GM21515 (cell line): ENCODE data around the gene FRMD8.

ENCODE experiments used
- ATAC-seq: cut with Tn5 transposase; IDR thresholded peaks from one replicate; pipeline ENCODE4 v1.9.1; 2021; ENCODE audit not compliant: unreplicated experiment

Gene FRMD8

DNA sequence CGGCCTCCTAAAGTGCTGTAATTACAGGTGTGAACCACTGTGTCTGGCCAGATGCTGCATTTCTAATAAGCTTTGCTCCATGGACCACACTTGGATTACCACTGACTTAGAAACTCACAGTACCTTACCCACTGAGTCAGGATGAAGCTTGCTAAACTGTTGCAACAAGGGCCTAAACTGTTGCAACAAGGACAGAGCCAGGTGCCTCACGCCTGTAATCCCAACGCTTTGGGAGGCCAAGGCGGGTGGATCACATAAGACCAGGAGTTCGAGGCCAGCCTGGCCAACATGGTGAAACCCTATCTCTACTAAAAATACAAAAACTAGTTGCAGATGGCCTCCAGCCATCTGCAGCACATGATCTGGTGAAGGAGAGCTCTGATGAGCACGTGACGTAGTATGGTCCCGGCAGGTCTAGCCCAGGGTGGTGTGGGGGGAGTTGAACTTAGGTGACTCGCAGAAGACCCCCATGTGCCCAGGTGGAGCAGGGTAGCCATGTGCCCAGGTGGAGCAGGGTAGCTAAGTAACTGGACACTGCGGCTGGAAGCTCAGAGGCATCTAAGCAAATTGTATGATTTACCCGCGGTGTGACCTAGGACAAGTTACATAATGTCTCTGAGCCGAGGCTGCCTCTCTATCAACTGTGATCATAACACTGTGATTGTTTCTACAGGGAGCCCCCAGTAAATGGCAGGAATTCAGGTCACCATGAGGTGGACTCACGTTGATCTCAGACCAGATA, 12.4 kb upstream of the FRMD8 start:
- ATAC-seq: no peak

DNA sequence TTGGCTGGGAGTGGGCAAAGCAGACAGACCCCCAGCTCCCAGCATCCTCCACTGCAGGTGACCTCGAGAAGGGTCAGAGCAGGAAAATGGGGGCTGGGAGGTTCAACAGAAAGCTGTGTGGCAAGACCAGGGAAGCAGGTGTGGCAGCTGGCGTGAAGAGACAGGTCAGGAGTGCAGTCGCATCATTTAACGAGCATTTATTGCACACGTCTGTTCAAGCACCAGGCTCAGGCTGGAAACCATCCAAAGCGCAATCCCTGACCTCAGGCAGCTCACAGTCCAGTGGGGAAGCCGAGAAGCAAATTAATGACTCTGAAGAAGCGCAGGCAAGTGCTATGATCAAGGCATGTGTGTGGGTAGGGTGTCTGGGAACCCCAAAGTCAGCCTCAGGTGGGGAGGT, 11.4 kb upstream of the FRMD8 start:
- no peak for ATAC-seq

GRCh38 chr11:65376138-65376713, 10.2 kb upstream of the FRMD8 start:
- no peak for ATAC-seq

DNA sequence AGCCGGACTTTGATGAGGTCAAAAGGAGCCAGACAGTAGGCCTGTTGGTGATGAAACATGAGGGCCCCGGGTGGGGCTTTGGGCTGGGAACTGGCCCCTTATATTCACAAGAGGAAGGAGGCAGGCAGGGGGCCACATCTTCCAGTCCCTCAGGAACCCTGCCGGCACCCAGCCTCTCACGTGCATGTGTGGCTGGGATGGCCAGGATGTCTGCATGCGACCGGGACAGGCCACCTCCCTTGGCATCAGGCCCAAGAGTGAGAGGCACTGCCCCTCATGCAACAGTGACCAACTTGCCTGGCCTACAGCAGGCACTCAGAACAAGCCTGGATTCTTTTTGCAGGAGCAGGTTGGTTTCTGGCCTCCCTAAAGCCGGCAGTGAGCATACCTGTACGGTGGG, 9.4 kb upstream of the FRMD8 start:
- ATAC-seq: no peak

DNA sequence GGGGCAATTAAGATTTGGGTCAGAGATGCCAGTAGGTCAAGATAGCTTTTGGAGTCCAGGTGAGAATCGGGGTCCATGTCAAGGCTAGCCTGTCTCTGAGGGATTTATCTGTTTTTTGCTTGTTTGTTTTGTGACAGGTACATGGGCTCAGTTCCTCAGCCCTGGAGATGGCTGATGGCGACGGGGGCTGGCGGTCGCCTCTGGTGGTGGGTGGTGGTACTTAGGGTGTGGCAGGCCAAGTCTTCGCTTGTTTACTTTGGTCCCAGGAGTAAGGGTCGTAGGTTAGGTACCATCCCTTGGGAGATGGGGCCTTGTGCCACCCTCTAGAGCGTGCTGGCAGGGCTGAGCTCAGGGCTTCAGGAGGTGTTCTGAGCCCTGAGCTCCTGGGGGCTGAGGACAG, 8.7 kb upstream of the FRMD8 start:
- ATAC-seq: no peak

DNA sequence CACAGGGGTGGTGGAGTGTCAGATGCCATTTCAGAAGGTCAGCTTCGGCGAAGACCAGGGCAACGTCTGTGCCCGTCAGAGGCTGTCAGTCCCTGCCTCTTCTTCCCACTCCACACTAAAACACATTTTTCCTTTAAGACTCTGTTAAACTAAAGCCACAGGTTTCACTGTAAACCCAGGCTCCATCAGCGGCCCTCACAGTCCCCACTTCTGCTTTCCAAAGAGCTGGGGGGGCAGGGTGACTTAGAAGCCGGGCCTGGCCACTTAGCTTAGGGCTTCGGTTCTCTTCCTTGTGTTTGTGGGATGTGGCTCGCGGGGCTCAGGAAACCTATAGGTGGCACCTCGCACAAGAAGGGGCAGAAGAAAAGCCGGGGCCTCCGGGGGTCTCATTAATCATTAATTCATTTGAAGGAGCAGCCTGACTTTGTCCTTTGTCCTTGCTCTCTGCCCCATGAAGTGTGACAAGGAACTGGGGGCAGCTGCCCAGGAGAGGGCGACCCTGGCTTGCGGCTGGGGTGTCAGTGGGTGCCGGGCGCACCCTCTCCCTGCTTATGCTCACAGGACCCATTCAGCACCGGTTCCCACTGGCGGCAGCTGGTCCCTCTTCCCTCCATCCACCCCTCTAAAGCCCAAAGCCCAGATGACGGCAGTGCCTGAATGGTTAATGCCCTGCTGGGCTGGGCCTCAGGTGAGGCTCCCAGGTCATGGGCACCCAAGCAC, 8.1 kb upstream of the FRMD8 start:
- ATAC-seq: no peak

- ATAC-seq: no peak
Observed at GRCh38 chr11:65378928-65379638, 7.4 kb upstream of the FRMD8 start.

DNA sequence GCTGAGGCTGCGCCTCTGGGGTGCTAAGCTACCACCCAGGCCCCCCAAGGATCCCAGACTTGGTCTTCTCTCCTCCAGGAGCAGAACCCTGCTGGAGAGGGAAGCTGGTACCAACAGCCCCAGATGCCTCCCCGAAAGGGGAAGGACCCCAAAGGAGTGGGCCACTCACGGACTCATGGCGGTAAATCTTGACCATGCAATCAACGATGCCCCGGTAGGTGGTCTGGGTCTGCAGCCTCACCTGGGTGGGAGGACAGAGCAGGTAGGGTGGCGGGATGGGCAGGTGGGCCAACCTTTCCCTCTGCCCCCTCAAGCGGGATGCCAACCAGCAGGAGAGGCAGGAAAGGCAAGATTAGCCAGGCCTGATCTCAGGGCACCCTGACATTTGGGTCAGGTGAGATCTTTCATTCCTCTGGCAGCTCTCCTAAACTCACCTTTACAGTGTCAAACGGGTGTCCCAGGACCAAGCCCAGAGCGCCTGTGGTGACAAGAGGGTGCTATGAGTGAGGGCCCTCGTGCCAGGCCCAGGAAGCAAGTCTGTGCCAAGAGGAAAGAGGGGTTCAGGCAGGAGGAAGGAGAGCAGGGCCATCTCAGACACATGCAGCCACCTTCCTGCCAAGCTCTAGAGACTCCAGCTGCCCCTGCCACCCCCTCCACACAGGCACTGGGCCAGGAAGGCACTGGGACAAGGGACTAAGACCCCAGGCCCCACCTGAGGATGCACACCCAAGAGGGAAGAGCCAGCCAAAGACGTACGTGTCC, 6.6 kb upstream of the FRMD8 start:
- no peak for ATAC-seq

DNA sequence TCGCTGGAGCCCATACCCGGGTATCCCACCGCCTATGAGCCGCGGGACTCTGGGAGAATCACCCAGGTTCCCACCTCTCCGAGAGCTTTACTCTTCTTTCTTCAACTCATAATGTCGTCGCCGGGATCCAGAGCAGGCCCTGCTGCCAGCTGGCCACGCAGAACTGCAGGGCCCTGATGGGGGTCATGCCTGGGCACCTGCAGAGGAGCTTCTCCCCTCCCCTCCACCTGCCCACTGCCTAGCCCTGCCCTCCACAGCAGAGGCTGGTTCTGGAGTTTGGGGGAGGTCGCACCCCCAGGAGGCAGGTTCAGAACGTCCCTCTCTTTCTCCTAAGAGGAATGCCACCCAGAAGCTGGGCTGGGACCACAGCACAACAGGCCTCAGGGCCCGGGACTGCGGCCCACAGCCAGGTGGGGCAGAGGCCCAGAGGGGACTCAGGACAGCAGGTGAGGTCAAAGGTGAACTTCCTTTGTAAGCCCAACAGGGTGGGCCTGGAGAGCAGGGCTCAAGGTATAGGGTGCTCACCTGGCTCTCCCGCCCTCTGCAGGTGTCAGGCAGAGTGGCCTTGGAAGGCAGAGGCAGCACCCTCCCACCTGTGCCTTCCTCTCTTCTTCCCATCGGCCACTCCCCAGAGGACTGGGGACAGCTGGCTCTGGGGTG, 5.8 kb upstream of the FRMD8 start:
- ATAC-seq: no peak

- no peak for ATAC-seq
Observed at GRCh38 chr11:65381716-65382032, 4.8 kb upstream of the FRMD8 start.

DNA sequence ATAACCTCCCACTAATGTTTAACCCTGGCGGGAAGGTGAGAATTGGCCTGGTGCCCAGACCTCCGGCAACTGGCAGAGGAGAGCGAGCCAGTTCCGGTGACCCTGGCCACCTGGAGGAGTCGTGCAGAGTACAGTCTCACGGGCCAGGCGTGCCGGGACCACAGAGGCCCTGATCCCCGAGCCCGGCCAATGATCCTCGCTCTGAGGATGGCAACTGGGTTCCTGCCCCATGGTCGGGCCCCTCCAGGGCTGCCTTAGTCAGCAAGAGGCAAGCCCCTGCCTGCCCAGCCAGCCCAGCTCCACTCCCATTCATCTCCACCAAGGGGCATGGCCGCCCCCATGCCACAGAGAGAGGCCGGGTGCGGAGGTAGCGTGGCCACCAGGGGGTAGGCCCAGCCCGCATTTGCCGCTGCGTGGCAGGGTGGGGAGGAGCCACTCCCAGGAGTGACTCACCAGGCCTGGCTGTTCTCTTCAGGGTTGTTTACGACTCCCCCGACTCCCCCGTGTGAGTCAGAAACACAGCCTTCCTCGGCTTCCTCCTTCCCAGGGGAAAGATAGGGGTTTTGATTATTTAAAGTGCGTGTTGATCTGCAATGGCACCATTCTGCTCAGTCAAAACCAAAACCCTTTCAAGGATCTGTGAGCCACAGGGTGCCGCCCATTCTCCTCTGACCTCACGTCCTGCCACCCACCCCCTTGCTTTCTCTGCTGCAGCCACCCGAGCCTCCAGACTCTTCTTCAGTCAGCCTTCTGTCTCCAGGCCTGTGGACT, 4.2 kb upstream of the FRMD8 start, which contains the start of gene SLC25A45:
Gene SLC25A45, minus strand, starts transcription at position 614 of the 771 bp plus-strand sequence. CDS start 695 bp downstream, outside the sequence.
- ATAC-seq: peak; percentile 55

- ATAC-seq: no peak
Observed at GRCh38 chr11:65382804-65383368, 3.6 kb upstream of the FRMD8 start.

DNA sequence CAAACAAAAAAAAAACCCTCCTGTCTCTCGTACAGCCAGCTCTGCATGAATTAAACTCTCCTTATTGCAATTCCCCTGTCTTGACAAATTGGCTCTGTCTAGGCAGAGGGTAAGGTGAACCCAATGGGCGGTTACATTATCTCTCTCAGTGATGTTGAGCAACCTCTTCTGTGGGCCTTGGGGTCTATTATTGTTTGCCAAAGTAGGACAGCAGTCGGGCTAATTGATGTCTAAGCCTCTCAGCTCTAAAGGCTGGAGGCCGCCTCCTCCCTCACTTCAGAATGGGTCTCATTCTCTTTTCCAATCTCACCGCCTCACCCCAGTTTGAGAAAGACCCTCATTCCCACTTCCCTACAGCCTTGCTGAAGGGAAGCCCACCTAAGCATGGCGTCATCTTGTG, 2.7 kb upstream of the FRMD8 start:
- ATAC-seq: no peak

DNA sequence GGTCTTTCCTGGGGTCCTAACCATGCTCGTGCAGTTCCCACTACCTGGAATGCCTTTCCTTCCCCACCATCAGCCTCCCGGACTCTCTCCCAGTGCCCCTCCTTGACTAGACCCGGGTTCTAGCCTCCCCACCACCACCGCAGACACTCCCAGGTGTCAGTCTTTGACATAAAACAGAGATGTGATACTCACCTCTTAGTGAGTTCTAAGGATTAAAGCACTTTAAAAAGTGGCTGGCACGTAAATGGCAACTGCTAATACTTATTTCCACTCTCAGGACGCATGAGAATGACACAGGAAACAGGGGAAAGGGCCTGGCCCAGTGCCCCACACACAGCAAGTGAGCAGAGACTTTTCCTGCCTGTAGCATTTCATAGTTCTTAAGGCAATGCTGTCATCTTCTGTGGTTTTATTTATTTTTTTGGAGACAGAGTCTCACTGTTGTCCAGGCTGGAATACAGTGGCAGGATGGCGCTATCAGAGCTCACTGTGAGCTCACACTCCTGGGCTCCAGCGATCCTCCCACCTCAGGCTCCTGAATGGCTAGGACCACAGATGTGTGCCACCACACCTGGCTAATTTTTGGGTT, 2.0 kb upstream of the FRMD8 start:
- ATAC-seq: no peak

DNA sequence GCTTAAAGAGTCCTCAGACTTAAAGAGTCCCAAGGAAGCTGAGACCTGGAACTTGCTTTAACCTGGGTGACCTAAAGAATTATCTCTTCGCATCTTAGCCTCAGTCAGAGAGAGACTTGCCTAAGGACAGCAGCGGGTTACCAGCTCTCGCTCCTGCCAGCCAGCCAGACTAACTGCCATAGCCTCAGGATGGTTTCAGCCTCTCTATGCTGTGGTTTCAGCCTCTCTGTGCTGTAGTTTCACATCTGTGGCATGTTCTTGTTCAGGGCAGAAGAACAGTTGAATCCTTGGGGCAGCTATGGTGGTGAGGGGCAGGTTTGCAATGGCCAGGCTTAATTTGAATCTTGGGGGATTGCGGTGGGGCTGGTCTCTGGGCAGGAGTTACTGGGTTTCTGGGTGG, 2.3 kb downstream of the FRMD8 start:
- ATAC-seq: no peak

- ATAC-seq: no peak
Observed at GRCh38 chr11:65389294-65389980, 3.0 kb downstream of the FRMD8 start.

GRCh38 chr11:65390099-65390941, 3.9 kb downstream of the FRMD8 start:
- ATAC-seq: no peak

DNA sequence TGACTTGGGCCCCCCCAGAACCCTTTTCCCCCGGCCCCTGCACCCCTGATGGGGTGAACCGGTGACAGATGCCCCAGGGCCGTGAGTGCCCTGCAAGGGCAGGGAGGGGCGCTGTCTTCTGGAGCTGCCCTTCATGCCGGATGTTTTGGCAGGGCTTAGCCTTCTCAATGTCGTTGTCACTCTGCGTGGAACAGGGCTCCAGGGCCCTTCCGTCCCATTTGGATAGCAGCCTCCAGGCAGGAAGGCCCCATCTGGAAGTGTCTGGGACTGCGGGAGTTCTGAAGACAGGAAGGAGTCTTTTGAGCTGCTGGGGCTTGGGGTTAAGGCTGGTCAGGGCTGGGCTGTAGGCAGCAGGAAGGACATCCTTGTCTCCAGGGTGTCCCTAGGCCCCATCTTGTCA, 4.6 kb downstream of the FRMD8 start:
- ATAC-seq: no peak
